HCT116 (cell line): ENCODE results near the gene KLHDC3.

Source experiments
- ATF3 ChIP-seq: IDR thresholded peaks from 2 replicates; pipeline ENCODE4 v1.6.1; 2012
- CEBPB ChIP-seq: IDR thresholded peaks from 2 replicates; pipeline ENCODE4 v1.6.1; 2012; ENCODE audit warnings: low read depth
- EGR1 ChIP-seq: IDR thresholded peaks from 2 replicates; pipeline ENCODE4 v1.6.1; 2012; ENCODE audit warnings: low read depth
- EZH2 ChIP-seq: fragments of 200-600 bp; sonication (generic); IDR thresholded peaks from 2 replicates; pipeline ENCODE4 v1.6.1; 2017; ENCODE audit warnings: antibody characterized with exemption, mixed run types
- JUND ChIP-seq: IDR thresholded peaks from 2 replicates; pipeline ENCODE4 v1.6.1; 2012
- MAX ChIP-seq: IDR thresholded peaks from 2 replicates; pipeline ENCODE4 v1.6.1; 2012
- POLR2A ChIP-seq: IDR thresholded peaks from 2 replicates; pipeline ENCODE4 v1.7.0; 2011; ENCODE audit warnings: borderline replicate concordance; ENCODE audit not compliant: insufficient read depth, insufficient read length; ENCODE audit errors: extremely low read depth
- POLR2AphosphoS5 ChIP-seq: IDR thresholded peaks from 2 replicates; pipeline ENCODE4 v1.6.1; 2011; ENCODE audit warnings: mild to moderate bottlenecking, low read depth, low read length, moderate library complexity
- SP1 ChIP-seq: IDR thresholded peaks from 2 replicates; pipeline ENCODE4 v1.6.1; 2012; ENCODE audit warnings: low read depth
- SRF ChIP-seq: IDR thresholded peaks from 2 replicates; pipeline ENCODE4 v1.6.1; 2012; ENCODE audit warnings: low read depth
- TF ChIP-seq, protein P1 (sequence below), 3 experiments: fragments of 200-600 bp in 1 of 3; sonication (generic) in 1 of 3; IDR thresholded peaks in 2 of 3; conservative IDR thresholded peaks in 1 of 3; 2 replicates each; pipeline ENCODE4 v1.5.1; 2012 to 2017; ENCODE audit warnings: low read depth in 2 of 3, low read length in 2 of 3, antibody characterized with exemption in 1 of 3, borderline replicate concordance in 1 of 3, control low read depth in 1 of 3, mild to moderate bottlenecking in 1 of 3, mixed read lengths in 1 of 3, mixed run types in 1 of 3, moderate library complexity in 1 of 3; ENCODE audit not compliant: insufficient read depth in 1 of 3
- TF ChIP-seq, protein P2 (sequence below): IDR thresholded peaks from 2 replicates; pipeline ENCODE4 v1.6.1; 2011; ENCODE audit warnings: mild to moderate bottlenecking, low read length, moderate library complexity; ENCODE audit not compliant: insufficient replicate concordance; ENCODE audit errors: extremely low read depth

DNA sequence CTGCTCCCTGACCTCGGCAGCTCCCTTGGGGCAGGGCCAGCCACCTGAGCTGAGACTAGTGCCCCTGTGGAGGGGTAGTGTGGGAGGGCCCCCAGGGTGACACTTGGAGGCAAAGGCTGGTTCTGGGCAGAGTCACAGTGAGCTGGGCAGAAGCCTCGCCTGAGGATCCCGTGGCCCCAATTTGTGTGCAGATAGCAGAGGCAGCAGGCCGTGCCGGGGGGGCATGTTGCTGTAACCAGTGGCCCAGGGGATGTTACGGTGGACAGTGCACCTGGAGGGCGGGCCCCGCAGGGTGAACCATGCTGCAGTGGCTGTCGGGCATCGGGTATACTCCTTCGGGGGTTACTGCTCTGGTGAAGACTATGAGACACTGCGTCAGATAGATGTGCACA lies 2.9 kb downstream of the KLHDC3 start:
- TF ChIP-seq POLR2AphosphoS5 (no peak), MAX (no peak), JUND (no peak), ATF3 (no peak), EZH2 (no peak), EGR1 (no peak), POLR2A (no peak), SRF (no peak), CEBPB (no peak), SP1 (no peak)
- TF ChIP-seq, protein P1, sequence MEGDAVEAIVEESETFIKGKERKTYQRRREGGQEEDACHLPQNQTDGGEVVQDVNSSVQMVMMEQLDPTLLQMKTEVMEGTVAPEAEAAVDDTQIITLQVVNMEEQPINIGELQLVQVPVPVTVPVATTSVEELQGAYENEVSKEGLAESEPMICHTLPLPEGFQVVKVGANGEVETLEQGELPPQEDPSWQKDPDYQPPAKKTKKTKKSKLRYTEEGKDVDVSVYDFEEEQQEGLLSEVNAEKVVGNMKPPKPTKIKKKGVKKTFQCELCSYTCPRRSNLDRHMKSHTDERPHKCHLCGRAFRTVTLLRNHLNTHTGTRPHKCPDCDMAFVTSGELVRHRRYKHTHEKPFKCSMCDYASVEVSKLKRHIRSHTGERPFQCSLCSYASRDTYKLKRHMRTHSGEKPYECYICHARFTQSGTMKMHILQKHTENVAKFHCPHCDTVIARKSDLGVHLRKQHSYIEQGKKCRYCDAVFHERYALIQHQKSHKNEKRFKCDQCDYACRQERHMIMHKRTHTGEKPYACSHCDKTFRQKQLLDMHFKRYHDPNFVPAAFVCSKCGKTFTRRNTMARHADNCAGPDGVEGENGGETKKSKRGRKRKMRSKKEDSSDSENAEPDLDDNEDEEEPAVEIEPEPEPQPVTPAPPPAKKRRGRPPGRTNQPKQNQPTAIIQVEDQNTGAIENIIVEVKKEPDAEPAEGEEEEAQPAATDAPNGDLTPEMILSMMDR (IDR thresholded peaks at IDR 0.05 in 2 of 3, conservative IDR thresholded peaks at IDR 0.05 in 1 of 3; ENCODE audit: borderline replicate concordance in 1 of 3, insufficient read depth in 1 of 3, low read depth in 2 of 3, low read length in 2 of 3): no peak
- TF ChIP-seq, protein P2, sequence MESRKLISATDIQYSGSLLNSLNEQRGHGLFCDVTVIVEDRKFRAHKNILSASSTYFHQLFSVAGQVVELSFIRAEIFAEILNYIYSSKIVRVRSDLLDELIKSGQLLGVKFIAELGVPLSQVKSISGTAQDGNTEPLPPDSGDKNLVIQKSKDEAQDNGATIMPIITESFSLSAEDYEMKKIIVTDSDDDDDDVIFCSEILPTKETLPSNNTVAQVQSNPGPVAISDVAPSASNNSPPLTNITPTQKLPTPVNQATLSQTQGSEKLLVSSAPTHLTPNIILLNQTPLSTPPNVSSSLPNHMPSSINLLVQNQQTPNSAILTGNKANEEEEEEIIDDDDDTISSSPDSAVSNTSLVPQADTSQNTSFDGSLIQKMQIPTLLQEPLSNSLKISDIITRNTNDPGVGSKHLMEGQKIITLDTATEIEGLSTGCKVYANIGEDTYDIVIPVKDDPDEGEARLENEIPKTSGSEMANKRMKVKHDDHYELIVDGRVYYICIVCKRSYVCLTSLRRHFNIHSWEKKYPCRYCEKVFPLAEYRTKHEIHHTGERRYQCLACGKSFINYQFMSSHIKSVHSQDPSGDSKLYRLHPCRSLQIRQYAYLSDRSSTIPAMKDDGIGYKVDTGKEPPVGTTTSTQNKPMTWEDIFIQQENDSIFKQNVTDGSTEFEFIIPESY: no peak
